H9 (cell line): ENCODE data around the gene ARL11. TPM values are rescaled to one million over a fixed set of nuclear protein-coding genes. Genes with fewer than 3 reads are reported as not detected.

ENCODE experiments used
- DNase-seq: peaks from one replicate; pipeline ENCODE4 v3.0.0-alpha.2; 2017
- H2AFZ ChIP-seq: one replicate; pipeline ENCODE4 v1.6.1; 2013; ENCODE audit warnings: mild to moderate bottlenecking, low read length, control low read depth, moderate library complexity
- H2AK5ac ChIP-seq: 2 replicates; pipeline ENCODE4 v1.6.1; 2013; ENCODE audit warnings: low read length, control low read depth, mixed read lengths; ENCODE audit not compliant: insufficient read length
- H2BK120ac ChIP-seq: one replicate; pipeline ENCODE4 v1.6.1; 2013; ENCODE audit warnings: low read depth, mild to moderate bottlenecking, low read length, control low read depth, inconsistent platforms; ENCODE audit not compliant: poor library complexity, severe bottlenecking
- H2BK12ac ChIP-seq: 2 replicates; pipeline ENCODE4 v1.6.1; 2013; ENCODE audit warnings: low read length, control low read depth, mixed read lengths, low read depth; ENCODE audit not compliant: insufficient read length
- H2BK15ac ChIP-seq: 2 replicates; pipeline ENCODE4 v1.6.1; 2013; ENCODE audit warnings: low read depth, low read length, control low read depth
- H2BK20ac ChIP-seq: one replicate; pipeline ENCODE4 v1.6.1; 2013; ENCODE audit warnings: low read depth, mild to moderate bottlenecking, low read length, control low read depth, inconsistent platforms; ENCODE audit not compliant: poor library complexity, severe bottlenecking
- H2BK5ac ChIP-seq: 2 replicates; pipeline ENCODE4 v1.6.1; 2013; ENCODE audit warnings: low read length, control low read depth, mixed read lengths; ENCODE audit not compliant: insufficient read length
- H3K14ac ChIP-seq: 2 replicates; pipeline ENCODE4 v1.6.1; 2013; ENCODE audit warnings: low read length, control low read depth; ENCODE audit not compliant: insufficient read depth
- H3K18ac ChIP-seq: 2 replicates; pipeline ENCODE4 v1.6.1; 2013; ENCODE audit warnings: low read depth, mild to moderate bottlenecking, mixed read lengths, low read length, control low read depth; ENCODE audit not compliant: insufficient read length
- H3K23ac ChIP-seq: 2 replicates; pipeline ENCODE4 v1.6.1; 2013; ENCODE audit warnings: low read length, control low read depth, mixed read lengths, low read depth; ENCODE audit not compliant: insufficient read length
- H3K23me2 ChIP-seq: 2 replicates; pipeline ENCODE4 v1.6.1; 2013; ENCODE audit warnings: low read depth, mild to moderate bottlenecking, mixed read lengths, low read length, control low read depth; ENCODE audit not compliant: insufficient read length, poor library complexity, severe bottlenecking
- H3K27ac ChIP-seq: 2 replicates; pipeline ENCODE4 v1.5.1; 2013; ENCODE audit warnings: low read length, control low read depth, mixed read lengths, low read depth; ENCODE audit not compliant: insufficient read length
- H3K27me3 ChIP-seq: 2 replicates; pipeline ENCODE4 v1.6.1; 2013; ENCODE audit warnings: low read length, control low read depth, inconsistent platforms; ENCODE audit not compliant: insufficient read depth
- H3K4ac ChIP-seq: 2 replicates; pipeline ENCODE4 v1.6.1; 2013; ENCODE audit warnings: low read depth, mild to moderate bottlenecking, control low read depth, inconsistent platforms, low read length, moderate library complexity
- H3K4me1 ChIP-seq: 2 replicates; pipeline ENCODE4 v1.6.1; 2013; ENCODE audit warnings: low read length, control low read depth, inconsistent platforms; ENCODE audit not compliant: insufficient read depth
- H3K4me2 ChIP-seq: 2 replicates; pipeline ENCODE4 v1.6.1; 2013; ENCODE audit warnings: low read length, control low read depth, mixed read lengths; ENCODE audit not compliant: insufficient read length, insufficient read depth
- H3K56ac ChIP-seq: 2 replicates; pipeline ENCODE4 v1.6.1; 2013; ENCODE audit warnings: low read depth, mild to moderate bottlenecking, mixed read lengths, low read length, control low read depth; ENCODE audit not compliant: insufficient read length
- H3K79me1 ChIP-seq: 2 replicates; pipeline ENCODE4 v1.6.1; 2013; ENCODE audit warnings: low read depth, mild to moderate bottlenecking, moderate library complexity, low read length, control low read depth, inconsistent platforms; ENCODE audit not compliant: insufficient read depth, poor library complexity, severe bottlenecking
- H3K79me2 ChIP-seq: 2 replicates; pipeline ENCODE4 v1.6.1; 2013; ENCODE audit warnings: low read length, control low read depth, inconsistent platforms; ENCODE audit not compliant: insufficient read depth
- H3K9ac ChIP-seq: 2 replicates; pipeline ENCODE4 v1.6.1; 2013; ENCODE audit warnings: low read length, control low read depth, mixed read lengths; ENCODE audit not compliant: insufficient read length; ENCODE audit errors: extremely low read depth
- H3K9me3 ChIP-seq: one replicate; pipeline ENCODE4 v1.6.1; 2013; ENCODE audit warnings: low read depth, low read length, inconsistent platforms; ENCODE audit not compliant: control insufficient read depth
- H3T11ph ChIP-seq: one replicate; pipeline ENCODE4 v1.6.1; 2013; ENCODE audit warnings: mild to moderate bottlenecking, low read length, control low read depth, inconsistent platforms
- H4K20me1 ChIP-seq: one replicate; pipeline ENCODE4 v1.6.1; 2013; ENCODE audit not compliant: control insufficient read depth, insufficient read length, insufficient read depth
- H4K5ac ChIP-seq: 2 replicates; pipeline ENCODE4 v1.6.1; 2013; ENCODE audit warnings: low read depth, mild to moderate bottlenecking, mixed read lengths, low read length, control low read depth; ENCODE audit not compliant: insufficient read length
- H4K8ac ChIP-seq: replicated peaks from 2 replicates; pipeline ENCODE4 v1.6.1; 2013; ENCODE audit warnings: low read length, control low read depth, mixed read lengths, low read depth; ENCODE audit not compliant: insufficient read length
- H4K91ac ChIP-seq: 2 replicates; pipeline ENCODE4 v1.6.1; 2013; ENCODE audit warnings: low read depth, mild to moderate bottlenecking, moderate library complexity, mixed read lengths, low read length, control low read depth; ENCODE audit not compliant: insufficient read length
- H3K27ac Mint-ChIP-seq, 3 experiments: 2 replicates in 2 of 3; 3 replicates in 1 of 3; pipeline ENCODE4 v1.8.0; 2020 to 2021; ENCODE audit warnings: mixed read lengths in 3 of 3, mild to moderate bottlenecking in 1 of 3, moderate library complexity in 1 of 3
- H3K27me3 Mint-ChIP-seq: 2 replicates; pipeline ENCODE4 v1.8.0; 2021; ENCODE audit warnings: low read depth, mild to moderate bottlenecking, moderate library complexity, mixed read lengths
- H3K36me3 Mint-ChIP-seq, 3 experiments: 2 replicates in 2 of 3; 3 replicates in 1 of 3; pipeline ENCODE4 v1.8.0; 2020 to 2021; ENCODE audit warnings: low read depth in 3 of 3, mixed read lengths in 3 of 3; ENCODE audit not compliant: insufficient read depth in 1 of 3
- H3K4me1 Mint-ChIP-seq, 2 experiments: 2 replicates each; pipeline ENCODE4 v1.8.0; 2020; ENCODE audit warnings: mixed read lengths in 2 of 2
- H3K4me3 Mint-ChIP-seq, 2 experiments: 2 replicates in 1 of 2; 3 replicates in 1 of 2; pipeline ENCODE4 v1.8.0; 2020 to 2021; ENCODE audit warnings: mild to moderate bottlenecking in 2 of 2, mixed read lengths in 2 of 2, moderate library complexity in 1 of 2
- H3K9me3 Mint-ChIP-seq, 2 experiments: 2 replicates in 1 of 2; 3 replicates in 1 of 2; pipeline ENCODE4 v1.8.0; 2020; ENCODE audit warnings: mild to moderate bottlenecking in 2 of 2, mixed read lengths in 2 of 2, moderate library complexity in 1 of 2
- WGBS: extraction: QIAGEN DNeasy Blood & Tissue Kit; methylation state at CpG from one replicate; pipeline ENCODE4 v1.1.7; 2013; ENCODE audit warnings: missing lambda C conversion rate, low lambda C conversion rate, mixed read lengths; ENCODE audit not compliant: insufficient read length; ENCODE audit errors: extremely low coverage; 5-methylcytosine and 5-hydroxymethylcytosine counted together
- total RNA-seq: library from RNA; stranded (reverse); gene quantifications from 2 replicates; pipeline ENCODE4 v1.2.1, GENCODE V29; 2021
- TF ChIP-seq, protein P1 (sequence below): fragments of 200-600 bp; sonication (generic); conservative IDR thresholded peaks from 3 replicates; pipeline ENCODE4 v1.8.0; 2021; ENCODE audit warnings: antibody characterized with exemption, mild to moderate bottlenecking

The ARL11 gene
- total RNA-seq, 1 experiment from 2014 or later: 0.42 TPM

DNA sequence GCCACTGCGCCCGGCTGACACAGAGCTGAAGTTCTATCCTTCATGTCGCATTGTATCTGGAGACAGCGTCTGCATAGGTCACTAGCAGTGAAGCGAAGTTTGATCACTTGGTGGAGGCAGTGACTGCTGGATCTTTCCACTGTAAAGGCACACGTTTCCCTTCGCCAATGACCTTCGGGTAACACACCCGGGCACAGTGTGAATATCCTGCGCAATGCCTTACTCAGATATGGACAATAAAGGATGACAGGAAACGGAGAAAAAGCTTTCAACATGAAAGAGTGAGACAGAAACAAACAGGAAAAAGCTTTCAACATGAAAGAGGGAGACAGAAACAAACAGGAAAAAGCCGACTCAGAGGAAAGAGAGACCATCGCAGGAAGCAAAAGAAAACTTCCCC, 17.1 kb downstream of the ARL11 start:
- H3K27ac Mint-ChIP-seq: peak overlapping the region in 2 of 3 experiments; percentile 3 to 42; a peak in 5 of 7 replicates
- no peak overlapping the region for H3K23ac ChIP-seq

More for the DNA sequence above, 17.1 kb downstream of the ARL11 start:
- Mint-ChIP-seq H3K4me3 (no peak overlapping the region), H3K9me3 (no peaks in the 10 kb centered on the region; a peak in 1 of 5 replicates), H3K36me3 (peaks cover 0 to 4% (median 0%) of the 10 kb centered on the region in 3 experiments; a peak in 2 of 7 replicates), H3K4me1 (peaks cover 14% of the 10 kb centered on the region in 2 experiments), H3K27me3 (no peaks in the 10 kb centered on the region)
- no peak overlapping the region for H2BK20ac ChIP-seq
- no peak overlapping the region for H3K14ac ChIP-seq
- H2BK120ac ChIP-seq: no peak overlapping the region
- WGBS: no CpG with 5 or more reads among the region's 13 CpGs
- no peak overlapping the region for H3K27ac ChIP-seq
- no peak overlapping the region for H2BK15ac ChIP-seq
- H2BK12ac ChIP-seq: no peak overlapping the region
- no peak overlapping the region for H3K9ac ChIP-seq
- no peak overlapping the region for H3T11ph ChIP-seq
- H3K4me2 ChIP-seq: no peak overlapping the region
- no peak overlapping the region for H4K91ac ChIP-seq
- no peaks in the 10 kb centered on the region for H3K23me2 ChIP-seq
- TF ChIP-seq, protein P1, sequence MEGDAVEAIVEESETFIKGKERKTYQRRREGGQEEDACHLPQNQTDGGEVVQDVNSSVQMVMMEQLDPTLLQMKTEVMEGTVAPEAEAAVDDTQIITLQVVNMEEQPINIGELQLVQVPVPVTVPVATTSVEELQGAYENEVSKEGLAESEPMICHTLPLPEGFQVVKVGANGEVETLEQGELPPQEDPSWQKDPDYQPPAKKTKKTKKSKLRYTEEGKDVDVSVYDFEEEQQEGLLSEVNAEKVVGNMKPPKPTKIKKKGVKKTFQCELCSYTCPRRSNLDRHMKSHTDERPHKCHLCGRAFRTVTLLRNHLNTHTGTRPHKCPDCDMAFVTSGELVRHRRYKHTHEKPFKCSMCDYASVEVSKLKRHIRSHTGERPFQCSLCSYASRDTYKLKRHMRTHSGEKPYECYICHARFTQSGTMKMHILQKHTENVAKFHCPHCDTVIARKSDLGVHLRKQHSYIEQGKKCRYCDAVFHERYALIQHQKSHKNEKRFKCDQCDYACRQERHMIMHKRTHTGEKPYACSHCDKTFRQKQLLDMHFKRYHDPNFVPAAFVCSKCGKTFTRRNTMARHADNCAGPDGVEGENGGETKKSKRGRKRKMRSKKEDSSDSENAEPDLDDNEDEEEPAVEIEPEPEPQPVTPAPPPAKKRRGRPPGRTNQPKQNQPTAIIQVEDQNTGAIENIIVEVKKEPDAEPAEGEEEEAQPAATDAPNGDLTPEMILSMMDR: no peak
- no peak overlapping the region for H2AK5ac ChIP-seq
- H3K27me3 ChIP-seq: no peaks in the 10 kb centered on the region
- no peak for DNase-seq
- no peak overlapping the region for H4K8ac ChIP-seq
- no peaks in the 10 kb centered on the region for H3K9me3 ChIP-seq
- H3K79me1 ChIP-seq: no peaks in the 10 kb centered on the region
- no peak overlapping the region for H4K5ac ChIP-seq
- no peak overlapping the region for H2BK5ac ChIP-seq
- no peaks in the 10 kb centered on the region for H3K4me1 ChIP-seq
- no peaks in the 10 kb centered on the region for H3K79me2 ChIP-seq
- H3K56ac ChIP-seq: no peak overlapping the region
- no peak overlapping the region for H3K4ac ChIP-seq
- H4K20me1 ChIP-seq: no peaks in the 10 kb centered on the region
- no peak overlapping the region for H2AFZ ChIP-seq
- H3K18ac ChIP-seq: no peak overlapping the region
